ENCODE data around the gene HSPA13.
A peak's percentile ranks its signal among the peaks of the same experiment; 100 is the strongest.

The HSPA13 gene

DNA sequence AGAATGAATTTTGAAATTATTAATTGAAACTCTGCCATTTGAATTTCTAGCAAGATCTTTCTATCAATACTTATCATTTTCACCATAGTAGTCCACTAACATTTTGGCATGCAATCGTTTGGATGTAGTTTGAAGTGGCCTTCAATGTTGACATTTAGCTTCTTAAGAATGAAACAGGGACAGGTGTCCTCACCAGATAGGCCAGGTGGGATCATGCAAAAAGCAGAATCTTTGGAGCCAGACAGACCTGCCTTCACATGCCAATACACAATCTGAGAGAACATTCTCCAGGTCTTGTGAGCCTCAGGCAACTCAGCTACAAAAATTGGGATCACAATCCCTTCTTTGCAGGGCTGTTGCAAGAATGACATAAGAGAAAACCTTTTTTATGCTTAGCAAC, 18.3 kb upstream of the HSPA13 start:
- no peak for DNase-seq (ENCODE audit: low read depth, low spot score)
- in situ Hi-C loops (cut with HindIII; ENCODE audit: low sequenced_read_pairs): no loop called here
- no peak for TF ChIP-seq CTCF (IDR thresholded peaks at IDR 0.05; ENCODE audit: low read depth, low read length)

DNA sequence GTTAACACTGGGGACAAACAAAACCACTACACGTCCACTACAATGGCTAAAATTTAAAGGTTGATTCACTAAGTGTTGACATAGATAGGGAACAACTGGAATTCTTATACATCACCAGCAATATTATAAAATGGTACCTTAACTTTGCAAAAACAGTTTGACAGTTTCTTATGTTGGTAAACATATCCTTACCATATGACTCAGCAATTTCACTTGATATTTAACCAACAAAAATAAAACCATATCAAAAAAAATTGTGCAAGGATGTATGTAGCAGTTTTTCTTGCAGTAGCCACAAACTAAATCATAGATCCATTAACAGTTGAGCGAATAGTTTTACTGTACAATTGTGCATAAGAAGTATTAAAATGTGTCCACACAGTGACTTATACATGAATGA, 5.3 kb upstream of the HSPA13 start:
- no peak for TF ChIP-seq CTCF (IDR thresholded peaks at IDR 0.05; ENCODE audit: low read depth, low read length)
- DNase-seq (ENCODE audit: low read depth, low spot score): no peak
- in situ Hi-C loops (cut with HindIII; ENCODE audit: low sequenced_read_pairs): no loop called here
- no peak overlapping the region for H3K4me3 ChIP-seq (ENCODE audit: low read depth, low read length)

More for the DNA sequence above, 18.3 kb upstream of the HSPA13 start:
- no peak overlapping the region for H3K4me3 ChIP-seq (ENCODE audit: low read depth, low read length)

GRCh38 chr21:14384453-14384852, 1.5 kb upstream of the HSPA13 start:
- in situ Hi-C loops (cut with HindIII; ENCODE audit: low sequenced_read_pairs): no loop called here
- no peak for DNase-seq (ENCODE audit: low read depth, low spot score)
- H3K4me3 ChIP-seq (ENCODE audit: low read depth, low read length): no peak overlapping the region
- no peak for TF ChIP-seq CTCF (IDR thresholded peaks at IDR 0.05; ENCODE audit: low read depth, low read length)

- peak overlapping the region; percentile 78 for H3K4me3 ChIP-seq (ENCODE audit: low read depth, low read length)
- no peak for TF ChIP-seq CTCF (IDR thresholded peaks at IDR 0.05; ENCODE audit: low read depth, low read length)
- DNase-seq (ENCODE audit: low read depth, low spot score): no peak
- in situ Hi-C loops (cut with HindIII; ENCODE audit: low sequenced_read_pairs): no loop called here
These were observed 742 bp upstream of the HSPA13 start for GRCh38 chr21:14383596-14384180.

GRCh38 chr21:14382486-14382834, 486 bp downstream of the HSPA13 start:
- in situ Hi-C loops (cut with HindIII; ENCODE audit: low sequenced_read_pairs): no loop called here
- H3K4me3 ChIP-seq (ENCODE audit: low read depth, low read length): peak overlapping the region; percentile 78
- DNase-seq (ENCODE audit: low read depth, low spot score): no peak
- TF ChIP-seq CTCF (IDR thresholded peaks at IDR 0.05; ENCODE audit: low read depth, low read length): no peak

DNA sequence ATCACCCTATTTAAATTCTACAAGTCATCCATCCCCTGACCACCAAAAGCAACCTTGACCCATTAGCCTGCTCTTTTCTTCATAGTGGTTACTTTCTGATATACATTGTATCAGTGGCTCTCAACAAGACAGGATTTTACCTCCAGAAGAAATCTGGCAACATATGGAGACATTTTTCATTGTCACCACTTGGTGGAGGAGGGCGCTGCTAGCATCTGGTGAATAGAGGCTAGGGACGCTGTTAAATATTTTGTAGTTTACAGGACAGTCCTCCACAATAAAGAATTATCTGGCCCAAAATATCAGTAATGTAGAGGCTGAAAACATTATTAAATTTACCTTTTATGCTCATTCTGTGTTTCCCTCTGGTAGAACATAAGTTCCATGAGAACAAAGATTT, 6.1 kb downstream of the HSPA13 start:
- no peak overlapping the region for H3K4me3 ChIP-seq (ENCODE audit: low read depth, low read length)
- no peak for TF ChIP-seq CTCF (IDR thresholded peaks at IDR 0.05; ENCODE audit: low read depth, low read length)
- no peak for DNase-seq (ENCODE audit: low read depth, low spot score)
- in situ Hi-C loops (cut with HindIII; ENCODE audit: low sequenced_read_pairs): no loop called here

- no peak overlapping the region for H3K4me3 ChIP-seq (ENCODE audit: low read depth, low read length)
- in situ Hi-C loops (cut with HindIII; ENCODE audit: low sequenced_read_pairs): no loop called here
- no peak for DNase-seq (ENCODE audit: low read depth, low spot score)
- no peak for TF ChIP-seq CTCF (IDR thresholded peaks at IDR 0.05; ENCODE audit: low read depth, low read length)
These were observed 15.9 kb downstream of the HSPA13 start for GRCh38 chr21:14366998-14367397.

Data from astrocyte of the spinal cord (primary cell).